COLO829 (cell line): Measurements from ENCODE around the gene CCDC146.
"Not testable (repeated sequence)": the region's sequence is repeated elsewhere in the genome, so short reads cannot be mapped to it uniquely, and the experiment has no call there.

ENCODE experiments used
- DNase-seq: peaks from one replicate; pipeline ENCODE4 v3.0.0; 2012; ENCODE audit warnings: low spot score

CCDC146 gene

DNA sequence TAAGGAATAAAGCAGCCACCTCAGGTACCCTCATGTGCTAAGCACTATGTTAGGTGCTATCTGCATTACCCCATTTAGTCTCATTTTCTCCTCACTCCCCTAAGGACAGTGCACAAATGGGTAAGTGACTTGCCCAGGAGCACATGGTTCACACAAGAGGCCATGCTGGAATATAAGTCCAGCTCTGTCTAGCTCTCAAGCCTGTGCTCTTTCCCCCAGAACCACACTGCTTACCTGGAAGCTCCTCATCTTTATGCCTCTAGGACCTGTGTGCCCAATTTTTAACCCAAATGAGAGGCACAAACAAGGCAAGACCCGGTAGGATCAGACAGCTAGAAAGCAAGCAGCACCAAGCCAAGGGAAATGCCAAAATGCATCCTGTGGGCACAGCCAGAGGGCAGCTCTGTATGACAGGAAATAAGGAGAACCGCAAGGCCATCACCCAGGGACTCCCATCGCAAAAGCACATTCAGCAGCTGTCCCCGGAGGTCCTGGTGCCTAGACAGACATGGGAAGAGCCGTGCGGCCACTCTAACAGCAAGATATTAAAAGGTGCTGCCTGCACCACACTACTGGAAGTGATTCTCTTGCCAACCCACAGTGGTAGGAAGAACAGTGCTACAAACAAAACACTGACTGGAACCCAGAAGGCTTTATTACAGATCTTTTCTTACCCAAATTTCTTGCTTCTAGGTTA is 205.7 kb downstream of the CCDC146 start:
- peak; percentile 63 for DNase-seq

DNA sequence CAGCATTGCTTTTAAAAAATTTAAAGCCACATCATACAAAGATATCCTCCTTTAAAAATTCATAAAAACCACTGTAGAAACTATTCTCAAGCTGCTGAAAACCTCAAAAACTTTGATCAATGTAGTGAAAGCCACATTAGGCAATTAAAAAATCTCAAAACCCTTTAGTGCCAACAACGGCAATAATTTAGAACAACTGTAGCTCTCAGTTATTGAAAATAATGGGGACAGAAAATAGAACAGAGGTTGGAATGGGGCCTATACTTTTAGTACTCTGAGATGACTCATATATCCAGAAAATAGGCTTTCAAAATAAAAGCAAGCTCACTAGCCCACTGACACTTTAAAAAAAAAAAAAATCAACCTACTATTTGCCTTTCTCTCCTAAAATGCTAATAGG is 206.3 kb downstream of the CCDC146 start:
- DNase-seq = peak; percentile 84

DNA sequence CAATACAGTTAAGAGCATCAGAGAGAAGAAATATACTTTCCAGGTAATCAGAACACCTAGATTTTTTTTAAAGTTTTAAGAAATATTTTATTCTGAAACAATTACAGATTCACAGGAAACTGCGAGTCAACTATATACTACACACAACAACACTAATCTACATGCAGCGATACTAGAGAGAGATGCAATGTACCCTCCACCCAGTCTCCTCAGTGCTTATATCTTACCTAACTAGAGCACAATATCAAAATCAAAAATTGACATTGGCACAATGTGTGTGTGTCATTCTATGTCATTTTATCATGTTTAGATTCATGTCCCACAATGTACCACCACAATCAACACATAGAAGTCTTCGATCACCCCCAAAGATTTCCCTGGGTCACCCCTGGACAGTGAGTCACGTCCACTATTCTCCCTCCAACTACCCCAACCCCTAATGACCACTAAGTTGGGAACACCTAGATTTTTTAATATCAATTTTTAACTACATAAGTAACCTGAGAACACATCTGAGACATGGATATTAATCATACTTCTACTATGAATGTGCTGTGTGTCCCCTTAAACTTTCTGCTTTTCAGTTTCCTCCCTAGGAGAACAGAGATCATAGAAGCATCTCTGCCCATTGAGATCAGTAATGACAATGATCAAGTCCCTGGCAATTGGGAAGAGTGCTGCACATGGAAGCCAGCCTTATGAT is 207.2 kb downstream of the CCDC146 start:
- no peak for DNase-seq

DNA sequence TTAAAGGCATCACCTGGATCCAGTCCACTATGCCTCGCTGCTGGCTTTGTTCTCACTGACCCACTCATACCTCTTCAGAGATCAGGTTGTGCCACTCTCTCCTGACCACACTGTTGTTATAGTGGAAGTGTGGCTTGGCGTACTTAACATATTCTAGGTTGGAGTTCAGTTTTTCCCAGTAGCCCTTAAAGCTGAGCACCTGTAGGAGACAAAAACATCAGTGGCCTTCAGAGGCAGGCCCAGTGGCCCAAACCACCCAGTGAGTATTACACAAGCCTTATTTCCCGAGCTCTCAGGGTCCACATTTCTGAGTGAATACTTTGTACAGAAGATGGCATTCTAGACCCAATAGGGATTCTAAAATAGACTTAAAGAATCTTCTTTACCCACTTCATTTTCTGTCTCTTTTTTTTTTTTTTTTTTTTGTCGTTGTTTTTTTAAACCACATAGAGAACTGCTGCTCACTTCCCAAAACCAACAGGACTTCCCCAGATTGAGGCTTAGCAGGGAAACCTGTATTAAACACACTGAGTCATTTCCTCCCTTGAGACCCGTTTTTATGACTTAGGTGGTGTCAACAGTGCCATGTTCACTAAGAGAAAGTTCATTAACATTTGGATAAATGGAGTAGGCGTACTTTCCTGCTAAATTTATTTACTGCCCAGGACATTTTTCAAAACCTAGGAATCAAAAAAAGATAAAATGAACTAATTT is 207.9 kb downstream of the CCDC146 start:
- DNase-seq = peak; percentile 74

DNA sequence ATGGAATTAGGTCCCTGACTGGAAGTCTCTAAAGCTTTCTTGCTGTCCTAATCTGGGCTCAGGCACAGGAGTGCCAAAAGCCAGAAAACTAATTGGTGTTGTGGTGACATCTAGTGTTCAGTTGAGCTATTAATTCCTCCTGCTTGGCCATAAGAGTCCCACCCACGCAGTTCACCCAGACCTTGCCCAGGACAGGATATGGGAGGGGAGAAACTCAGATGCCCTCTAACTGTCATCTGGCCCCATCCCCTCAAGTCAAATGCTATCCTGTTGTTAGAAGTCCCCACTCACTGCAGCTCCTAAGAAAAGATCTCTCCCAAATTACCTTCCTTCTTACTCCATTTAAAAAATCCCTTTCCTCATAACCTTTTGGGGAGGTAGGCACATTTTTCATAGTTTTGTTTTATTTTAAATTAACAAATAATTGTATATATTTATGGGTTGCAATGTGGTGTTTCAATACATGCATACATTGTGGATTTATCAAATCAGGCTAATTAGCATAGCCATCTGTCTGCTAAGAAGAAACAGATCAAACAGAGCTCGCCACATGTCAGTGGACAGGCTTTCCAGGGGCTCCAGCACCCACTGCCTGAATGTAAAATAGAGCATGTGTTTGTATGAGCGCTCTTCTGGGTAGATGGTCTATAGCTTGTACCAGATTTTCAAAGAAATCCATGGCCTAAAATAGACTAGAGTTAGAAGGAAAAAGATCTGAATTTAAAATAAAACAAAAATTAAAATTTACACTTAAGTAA is 209.7 kb downstream of the CCDC146 start:
- DNase-seq = peak; percentile 92

DNA sequence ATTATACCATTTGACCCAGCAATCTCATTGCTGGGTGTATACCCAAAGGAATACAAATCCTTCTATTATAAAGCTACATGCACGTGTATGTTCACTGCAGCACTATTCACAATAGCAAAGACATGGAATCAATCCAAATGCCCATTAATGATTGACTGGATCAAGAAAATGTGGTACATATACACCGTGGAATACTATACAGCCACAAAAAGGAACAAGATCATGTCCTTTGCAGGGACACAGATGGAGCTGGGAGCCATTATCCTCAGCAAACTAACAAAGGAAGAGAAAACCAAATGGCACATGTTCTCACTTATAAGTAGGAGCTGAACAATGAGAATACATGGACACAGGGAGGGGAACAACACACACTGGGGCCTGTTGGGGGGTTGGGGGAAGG is 211.6 kb downstream of the CCDC146 start:
- not testable (repeated sequence) for DNase-seq

DNA sequence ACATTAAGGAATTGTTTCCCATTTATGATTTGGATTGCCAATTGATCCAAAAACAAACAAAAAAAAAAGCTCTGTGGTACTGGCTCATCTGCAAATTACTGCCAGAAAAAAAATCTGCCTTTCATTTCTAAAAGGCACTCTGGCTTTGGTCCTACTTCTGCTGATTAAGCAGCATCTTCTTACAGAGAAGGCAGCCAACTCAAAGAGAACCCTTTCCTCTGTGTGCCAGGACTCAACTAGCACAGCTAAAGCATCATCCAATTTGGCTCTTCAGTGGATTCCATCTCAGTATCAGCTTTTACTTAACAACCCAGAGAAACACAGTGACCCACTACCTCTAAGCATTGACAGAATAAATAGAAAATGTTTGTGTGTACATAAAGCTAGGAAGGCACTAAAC is 213.2 kb downstream of the CCDC146 start:
- no peak for DNase-seq

DNA sequence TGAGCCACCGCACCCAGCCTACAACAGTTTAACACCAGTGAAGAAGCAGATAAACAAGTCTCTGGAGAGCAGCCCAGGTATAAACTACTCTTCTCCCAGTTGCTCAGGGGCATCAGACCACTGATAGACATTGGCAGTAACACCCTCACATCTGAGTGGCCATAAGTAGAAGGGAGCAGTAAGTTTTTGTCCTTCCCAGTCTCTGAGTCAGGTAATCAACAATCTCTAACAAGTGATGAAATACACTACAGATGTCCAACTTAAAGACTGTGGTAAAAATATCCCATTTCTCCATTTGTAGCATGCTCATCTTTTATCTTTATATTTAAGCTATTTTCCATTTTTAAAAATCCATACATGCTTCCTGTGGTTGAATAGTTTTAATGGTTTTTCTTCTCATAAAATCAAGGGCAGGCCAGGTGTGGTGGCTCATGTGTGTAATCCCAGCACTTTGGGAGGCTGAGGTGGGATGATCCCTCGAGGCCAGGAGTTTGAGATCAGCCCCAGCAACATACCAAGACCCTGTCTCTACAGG is 215.1 kb downstream of the CCDC146 start:
- no peak for DNase-seq

DNA sequence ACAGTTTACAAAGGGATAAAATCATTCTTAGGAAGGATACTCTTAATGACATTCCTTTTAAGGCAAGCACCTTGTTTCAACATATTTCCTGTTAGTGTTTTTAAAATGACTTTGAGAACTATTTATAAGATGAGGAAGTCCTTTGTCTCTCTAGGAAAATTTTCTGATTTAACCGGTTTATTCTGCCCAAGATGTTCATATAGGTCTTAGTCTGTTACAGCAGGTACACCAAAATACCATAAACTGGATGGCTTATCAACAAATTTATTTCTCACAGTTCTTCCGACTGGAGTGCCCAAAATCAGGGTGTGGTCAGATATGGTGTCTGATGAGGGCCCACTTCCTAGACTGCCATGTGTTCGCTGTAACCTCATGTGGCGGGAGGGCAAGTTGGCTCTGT is 215.8 kb downstream of the CCDC146 start:
- no peak for DNase-seq

DNA sequence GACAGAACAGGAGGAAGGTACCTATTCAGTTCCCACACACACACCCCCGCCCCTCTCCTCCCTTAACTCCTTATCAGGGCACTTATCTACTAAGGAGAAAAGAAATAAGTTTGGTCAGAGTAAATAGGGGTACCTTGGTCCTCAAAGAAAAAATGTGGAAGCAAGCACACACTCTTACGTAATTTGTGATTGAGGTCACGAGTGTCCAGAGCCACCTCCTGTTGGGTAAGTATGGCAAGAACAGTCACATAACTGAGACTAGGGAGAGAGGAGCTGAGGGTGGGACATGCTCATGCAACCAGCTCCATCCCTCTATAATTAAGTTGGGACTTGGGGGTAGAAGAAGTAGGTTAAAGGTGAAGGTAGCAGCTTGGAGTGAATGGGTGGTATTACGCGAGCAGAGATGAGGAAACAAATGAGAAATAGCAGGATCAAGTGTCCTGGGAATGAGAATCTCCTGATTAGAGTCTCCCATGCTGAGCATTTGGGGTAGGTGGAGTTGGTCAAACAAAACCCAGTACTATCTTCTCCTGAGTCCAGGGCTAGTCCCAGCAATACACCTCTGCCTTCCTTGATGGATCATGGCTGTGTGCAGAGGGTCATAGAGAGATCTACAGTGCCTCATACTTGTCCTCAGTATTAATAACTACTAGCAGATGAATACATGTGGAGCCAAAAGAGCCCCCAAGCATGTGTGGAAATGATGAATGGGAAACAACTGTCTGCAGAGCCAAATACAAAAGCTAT is 216.6 kb downstream of the CCDC146 start:
- no peak for DNase-seq

DNA sequence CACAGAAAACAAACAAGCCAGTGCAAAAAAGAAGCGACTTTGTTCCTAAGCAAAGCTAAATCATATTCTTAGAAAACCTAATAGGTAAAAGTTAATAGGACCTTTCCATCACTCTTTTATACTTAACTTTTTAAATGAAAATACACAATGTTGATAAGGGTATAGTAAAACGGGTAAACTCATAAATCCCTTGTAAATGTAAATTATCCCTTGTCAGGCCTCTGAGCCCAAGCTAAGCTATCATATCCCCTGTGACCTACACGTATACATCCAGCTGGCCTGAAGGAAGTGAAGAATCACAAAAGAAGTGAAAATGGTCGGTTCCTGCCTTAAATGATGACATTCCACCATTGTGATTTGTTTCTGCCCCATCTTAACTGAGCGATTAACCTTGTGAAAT is 217.3 kb downstream of the CCDC146 start:
- no peak for DNase-seq
